ENCODE results near the gene ST7. TPM values are rescaled to one million over a fixed set of nuclear protein-coding genes. Genes with fewer than 3 reads are reported as not detected.
A peak's percentile ranks its signal among the peaks of the same experiment; 100 is the strongest.

The ST7 gene
- polyA plus RNA-seq, 1 donor from 2014 or later, result 76.8 TPM

DNA sequence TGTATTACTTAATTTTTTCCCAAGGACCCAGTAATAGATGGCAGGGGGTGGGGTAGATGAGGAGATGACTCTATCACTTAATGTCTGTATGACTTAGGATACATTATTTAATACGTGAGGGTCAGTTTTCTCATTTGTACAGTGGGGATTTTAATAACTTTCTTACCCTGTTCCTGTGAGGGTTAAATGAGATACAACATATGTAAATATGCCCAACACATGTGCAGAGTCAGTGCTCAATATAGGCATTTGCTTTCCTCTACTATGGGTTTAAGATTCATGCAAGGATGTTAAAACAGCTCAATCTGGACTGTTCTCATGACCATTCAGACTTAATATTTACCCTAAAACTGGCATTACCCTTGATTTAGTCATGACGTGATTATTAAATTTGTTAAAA, 31.2 kb downstream of the ST7 start:
- Histone ChIP-seq H3K27me3 (ENCODE audit: insufficient read depth, low read depth, low read length) (no peaks in the 10 kb centered on the region), H3K27ac (ENCODE audit: low read length) (no peak overlapping the region)
- TF ChIP-seq RAD21 (conservative IDR thresholded peaks at IDR 0.05), result no peak
- TF ChIP-seq MXI1 (conservative IDR thresholded peaks at IDR 0.05; ENCODE audit: poor library complexity, severe bottlenecking), result no peak
- TF ChIP-seq, protein P1, sequence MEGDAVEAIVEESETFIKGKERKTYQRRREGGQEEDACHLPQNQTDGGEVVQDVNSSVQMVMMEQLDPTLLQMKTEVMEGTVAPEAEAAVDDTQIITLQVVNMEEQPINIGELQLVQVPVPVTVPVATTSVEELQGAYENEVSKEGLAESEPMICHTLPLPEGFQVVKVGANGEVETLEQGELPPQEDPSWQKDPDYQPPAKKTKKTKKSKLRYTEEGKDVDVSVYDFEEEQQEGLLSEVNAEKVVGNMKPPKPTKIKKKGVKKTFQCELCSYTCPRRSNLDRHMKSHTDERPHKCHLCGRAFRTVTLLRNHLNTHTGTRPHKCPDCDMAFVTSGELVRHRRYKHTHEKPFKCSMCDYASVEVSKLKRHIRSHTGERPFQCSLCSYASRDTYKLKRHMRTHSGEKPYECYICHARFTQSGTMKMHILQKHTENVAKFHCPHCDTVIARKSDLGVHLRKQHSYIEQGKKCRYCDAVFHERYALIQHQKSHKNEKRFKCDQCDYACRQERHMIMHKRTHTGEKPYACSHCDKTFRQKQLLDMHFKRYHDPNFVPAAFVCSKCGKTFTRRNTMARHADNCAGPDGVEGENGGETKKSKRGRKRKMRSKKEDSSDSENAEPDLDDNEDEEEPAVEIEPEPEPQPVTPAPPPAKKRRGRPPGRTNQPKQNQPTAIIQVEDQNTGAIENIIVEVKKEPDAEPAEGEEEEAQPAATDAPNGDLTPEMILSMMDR (IDR thresholded peaks at IDR 0.05; ENCODE audit: poor library complexity, severe bottlenecking), result no peak
- no peak for TF ChIP-seq POLR2AphosphoS5 (IDR thresholded peaks at IDR 0.05)
- TF ChIP-seq SMC3 (conservative IDR thresholded peaks at IDR 0.05; ENCODE audit: poor library complexity), result no peak
- TF ChIP-seq EP300 (conservative IDR thresholded peaks at IDR 0.05; ENCODE audit: poor library complexity, severe bottlenecking), result no peak
- TF ChIP-seq EZH2 (IDR thresholded peaks at IDR 0.05; ENCODE audit: borderline replicate concordance, insufficient read depth, low read length, poor library complexity, severe bottlenecking), result no peak
- TF ChIP-seq, protein P2, sequence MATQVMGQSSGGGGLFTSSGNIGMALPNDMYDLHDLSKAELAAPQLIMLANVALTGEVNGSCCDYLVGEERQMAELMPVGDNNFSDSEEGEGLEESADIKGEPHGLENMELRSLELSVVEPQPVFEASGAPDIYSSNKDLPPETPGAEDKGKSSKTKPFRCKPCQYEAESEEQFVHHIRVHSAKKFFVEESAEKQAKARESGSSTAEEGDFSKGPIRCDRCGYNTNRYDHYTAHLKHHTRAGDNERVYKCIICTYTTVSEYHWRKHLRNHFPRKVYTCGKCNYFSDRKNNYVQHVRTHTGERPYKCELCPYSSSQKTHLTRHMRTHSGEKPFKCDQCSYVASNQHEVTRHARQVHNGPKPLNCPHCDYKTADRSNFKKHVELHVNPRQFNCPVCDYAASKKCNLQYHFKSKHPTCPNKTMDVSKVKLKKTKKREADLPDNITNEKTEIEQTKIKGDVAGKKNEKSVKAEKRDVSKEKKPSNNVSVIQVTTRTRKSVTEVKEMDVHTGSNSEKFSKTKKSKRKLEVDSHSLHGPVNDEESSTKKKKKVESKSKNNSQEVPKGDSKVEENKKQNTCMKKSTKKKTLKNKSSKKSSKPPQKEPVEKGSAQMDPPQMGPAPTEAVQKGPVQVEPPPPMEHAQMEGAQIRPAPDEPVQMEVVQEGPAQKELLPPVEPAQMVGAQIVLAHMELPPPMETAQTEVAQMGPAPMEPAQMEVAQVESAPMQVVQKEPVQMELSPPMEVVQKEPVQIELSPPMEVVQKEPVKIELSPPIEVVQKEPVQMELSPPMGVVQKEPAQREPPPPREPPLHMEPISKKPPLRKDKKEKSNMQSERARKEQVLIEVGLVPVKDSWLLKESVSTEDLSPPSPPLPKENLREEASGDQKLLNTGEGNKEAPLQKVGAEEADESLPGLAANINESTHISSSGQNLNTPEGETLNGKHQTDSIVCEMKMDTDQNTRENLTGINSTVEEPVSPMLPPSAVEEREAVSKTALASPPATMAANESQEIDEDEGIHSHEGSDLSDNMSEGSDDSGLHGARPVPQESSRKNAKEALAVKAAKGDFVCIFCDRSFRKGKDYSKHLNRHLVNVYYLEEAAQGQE (IDR thresholded peaks at IDR 0.05; ENCODE audit: borderline replicate concordance), result no peak
- no peak for TF ChIP-seq TAF1 (IDR thresholded peaks at IDR 0.05; ENCODE audit: low read depth)

GRCh38 chr7:116984917-116985316, 31.6 kb downstream of the ST7 start:
- Histone ChIP-seq H3K36me3 (ENCODE audit: insufficient read depth, low read length) (no peaks in the 10 kb centered on the region), H4K20me1 (ENCODE audit: insufficient read depth) (no peaks in the 10 kb centered on the region), H2AFZ (ENCODE audit: low read depth, low read length) (no peak overlapping the region), H3K27ac (ENCODE audit: low read length) (no peak overlapping the region), H3K9me3 (ENCODE audit: low read length) (no peaks in the 10 kb centered on the region), H3F3A (ENCODE audit: insufficient read depth, low read length, poor library complexity, severe bottlenecking) (no peaks in the 10 kb centered on the region), H3K9ac (ENCODE audit: low read length) (no peak overlapping the region), H3K4me2 (ENCODE audit: low read length) (no peak overlapping the region), H3K4me3 (ENCODE audit: low read length) (no peak overlapping the region), H3K9me2 (ENCODE audit: insufficient read depth, low read length) (no peaks in the 10 kb centered on the region), H3K27me3 (ENCODE audit: insufficient read depth, low read depth, low read length) (no peaks in the 10 kb centered on the region), H3K79me2 (replicated peaks; ENCODE audit: insufficient read depth, low read length) (no peaks in the 10 kb centered on the region)
- TF ChIP-seq SMC3 (conservative IDR thresholded peaks at IDR 0.05; ENCODE audit: poor library complexity) (peak; percentile 79), TAF1 (IDR thresholded peaks at IDR 0.05; ENCODE audit: low read depth) (no peak), RAD21 (conservative IDR thresholded peaks at IDR 0.05) (peak; percentile 74), EZH2 (IDR thresholded peaks at IDR 0.05; ENCODE audit: borderline replicate concordance, insufficient read depth, low read length, poor library complexity, severe bottlenecking) (no peak), EP300 (conservative IDR thresholded peaks at IDR 0.05; ENCODE audit: poor library complexity, severe bottlenecking) (no peak), POLR2AphosphoS5 (IDR thresholded peaks at IDR 0.05) (no peak), MXI1 (conservative IDR thresholded peaks at IDR 0.05; ENCODE audit: poor library complexity, severe bottlenecking) (no peak)
- TF ChIP-seq, protein P1 (IDR thresholded peaks at IDR 0.05; ENCODE audit: poor library complexity, severe bottlenecking), result peak; percentile 79
- TF ChIP-seq, protein P2 (IDR thresholded peaks at IDR 0.05; ENCODE audit: borderline replicate concordance), result no peak

More for the DNA sequence above, 31.2 kb downstream of the ST7 start:
- no peak overlapping the region for H3K4me2 ChIP-seq (ENCODE audit: low read length)
- no peak overlapping the region for H3K9ac ChIP-seq (ENCODE audit: low read length)
- H3K4me3 ChIP-seq (ENCODE audit: low read length), result no peak overlapping the region
- H3K36me3 ChIP-seq (ENCODE audit: insufficient read depth, low read length), result no peaks in the 10 kb centered on the region
- no peaks in the 10 kb centered on the region for H4K20me1 ChIP-seq (ENCODE audit: insufficient read depth)
- H2AFZ ChIP-seq (ENCODE audit: low read depth, low read length), result no peak overlapping the region
- no peaks in the 10 kb centered on the region for H3K9me2 ChIP-seq (ENCODE audit: insufficient read depth, low read length)
- no peaks in the 10 kb centered on the region for H3K79me2 ChIP-seq (replicated peaks; ENCODE audit: insufficient read depth, low read length)
- H3K9me3 ChIP-seq (ENCODE audit: low read length), result no peaks in the 10 kb centered on the region
- H3F3A ChIP-seq (ENCODE audit: insufficient read depth, low read length, poor library complexity, severe bottlenecking), result no peaks in the 10 kb centered on the region
